Measurements from ENCODE around the gene TBC1D5. TPM values are rescaled to one million over a fixed set of nuclear protein-coding genes. Genes with fewer than 3 reads are reported as not detected.

Gene TBC1D5
- total and polyA plus RNA-seq, 12 donors: 6.7 to 35.6 (median 30.5) TPM

DNA sequence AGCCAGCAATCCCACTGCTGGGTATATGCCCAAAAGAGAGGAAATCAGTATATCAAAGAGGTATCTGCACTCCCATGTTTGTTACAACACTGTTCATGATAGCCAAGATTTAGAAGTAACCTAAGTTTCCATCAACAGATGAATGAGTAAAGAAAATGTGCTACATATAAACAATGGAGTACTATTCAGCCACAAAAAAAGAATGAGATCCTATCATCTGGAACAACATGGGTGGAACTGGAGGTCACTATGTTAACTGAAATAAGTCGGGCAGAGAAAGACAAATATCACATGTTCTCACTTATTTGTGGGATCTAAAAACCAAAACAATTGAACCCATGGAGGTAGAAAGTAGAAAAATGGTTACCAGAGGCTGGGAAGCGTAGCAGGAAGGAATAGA is 108.2 kb downstream of the TBC1D5 start:
- WGBS, 2 donors: 90 to 94% methylated on average over 2 of the region's 2 CpGs

DNA sequence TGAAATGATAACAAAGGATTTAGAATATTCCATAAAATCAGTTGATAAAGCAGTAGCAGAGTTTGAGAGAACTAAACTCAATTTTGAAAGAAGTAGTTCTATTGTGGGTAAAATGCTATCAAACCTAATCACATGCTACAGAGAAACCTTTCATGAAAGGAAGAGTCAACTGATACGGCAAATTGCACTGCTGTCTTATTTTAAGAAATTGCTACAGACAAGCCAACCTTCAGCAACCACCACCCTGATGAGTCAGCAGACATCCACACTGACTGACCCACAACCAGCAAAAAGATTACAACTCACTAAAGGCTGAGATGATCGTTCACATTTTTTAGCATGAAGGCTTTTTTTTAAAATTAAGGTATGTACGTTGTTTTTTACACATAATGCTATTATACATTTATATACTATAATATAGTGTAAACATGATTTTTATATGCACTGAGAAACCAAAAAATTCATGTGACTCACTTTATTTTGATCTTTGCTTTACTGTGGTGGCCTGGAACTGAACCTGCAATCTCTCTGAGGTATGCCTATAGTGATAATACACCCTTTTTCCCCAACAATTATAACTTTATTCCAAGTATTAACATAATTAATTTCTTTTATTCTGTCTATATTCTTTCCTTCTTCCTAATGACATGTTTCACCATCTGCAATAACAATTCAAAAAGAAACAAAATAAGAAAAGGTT is 109.9 kb downstream of the TBC1D5 start:
- no peak overlapping the region for H3K27ac ChIP-seq
- H3K9me3 ChIP-seq: no peaks in the 10 kb centered on the region
- no peaks in the 10 kb centered on the region for H3K36me3 ChIP-seq
- ATAC-seq (peak in 1 of 8 donors; percentile 70), DNase-seq (no peak)
- peaks cover 0 to 45% (median 12%) of the 10 kb centered on the region in 9 donors for H3K4me1 ChIP-seq
- WGBS, 2 donors: 47 to 56% methylated on average over 3 of the region's 3 CpGs
- TF ChIP-seq, protein P1, sequence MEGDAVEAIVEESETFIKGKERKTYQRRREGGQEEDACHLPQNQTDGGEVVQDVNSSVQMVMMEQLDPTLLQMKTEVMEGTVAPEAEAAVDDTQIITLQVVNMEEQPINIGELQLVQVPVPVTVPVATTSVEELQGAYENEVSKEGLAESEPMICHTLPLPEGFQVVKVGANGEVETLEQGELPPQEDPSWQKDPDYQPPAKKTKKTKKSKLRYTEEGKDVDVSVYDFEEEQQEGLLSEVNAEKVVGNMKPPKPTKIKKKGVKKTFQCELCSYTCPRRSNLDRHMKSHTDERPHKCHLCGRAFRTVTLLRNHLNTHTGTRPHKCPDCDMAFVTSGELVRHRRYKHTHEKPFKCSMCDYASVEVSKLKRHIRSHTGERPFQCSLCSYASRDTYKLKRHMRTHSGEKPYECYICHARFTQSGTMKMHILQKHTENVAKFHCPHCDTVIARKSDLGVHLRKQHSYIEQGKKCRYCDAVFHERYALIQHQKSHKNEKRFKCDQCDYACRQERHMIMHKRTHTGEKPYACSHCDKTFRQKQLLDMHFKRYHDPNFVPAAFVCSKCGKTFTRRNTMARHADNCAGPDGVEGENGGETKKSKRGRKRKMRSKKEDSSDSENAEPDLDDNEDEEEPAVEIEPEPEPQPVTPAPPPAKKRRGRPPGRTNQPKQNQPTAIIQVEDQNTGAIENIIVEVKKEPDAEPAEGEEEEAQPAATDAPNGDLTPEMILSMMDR (IDR thresholded peaks at IDR 0.05): no peak
- no peak overlapping the region for H3K4me3 ChIP-seq
- no peaks in the 10 kb centered on the region for H3K27me3 ChIP-seq
- intact Hi-C loops (cut with DNase I): no loop called here

More for the DNA sequence above, 108.2 kb downstream of the TBC1D5 start:
- H3K4me3 ChIP-seq: no peak overlapping the region
- H3K36me3 ChIP-seq: no peaks in the 10 kb centered on the region
- no peaks in the 10 kb centered on the region for H3K27me3 ChIP-seq
- no peak for ATAC-seq
- intact Hi-C loops (cut with DNase I): no loop called here
- H3K9me3 ChIP-seq: no peaks in the 10 kb centered on the region
- peaks cover 0 to 58% (median 12%) of the 10 kb centered on the region in 9 donors for H3K4me1 ChIP-seq
- DNase-seq: no peak
- TF ChIP-seq, protein P1 (IDR thresholded peaks at IDR 0.05): no peak
- no peak overlapping the region for H3K27ac ChIP-seq

DNA sequence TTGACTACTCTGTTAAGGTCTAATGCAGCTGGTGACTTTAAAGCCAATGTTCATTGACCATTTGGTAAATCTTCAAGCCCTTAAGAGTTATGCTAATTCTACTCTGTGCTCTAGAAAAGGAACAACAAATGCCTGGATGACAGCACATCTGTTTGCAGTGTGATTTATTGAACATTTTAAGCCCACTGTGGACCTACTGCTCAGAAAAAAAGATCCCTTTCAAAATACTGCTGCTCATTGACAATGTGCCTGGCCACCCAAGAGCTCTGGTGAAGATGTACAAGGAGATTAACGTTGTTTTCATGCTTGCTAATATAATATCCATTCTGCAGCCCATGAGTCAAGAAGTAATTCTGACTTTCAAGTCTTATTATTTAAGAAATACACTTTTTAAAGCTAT is 110.8 kb downstream of the TBC1D5 start:
- Histone ChIP-seq H3K27me3 (no peaks in the 10 kb centered on the region), H3K4me1 (peaks cover 0 to 54% (median 12%) of the 10 kb centered on the region in 9 donors), H3K9me3 (no peaks in the 10 kb centered on the region), H3K4me3 (no peak overlapping the region), H3K36me3 (no peaks in the 10 kb centered on the region), H3K27ac (no peak overlapping the region)
- DNase-seq: no peak
- TF ChIP-seq, protein P1 (IDR thresholded peaks at IDR 0.05): no peak
- 85 to 100% methylated on average over 1 of the region's 1 CpG for WGBS, 2 donors
- no peak for ATAC-seq
- intact Hi-C loops (cut with DNase I): no loop called here

DNA sequence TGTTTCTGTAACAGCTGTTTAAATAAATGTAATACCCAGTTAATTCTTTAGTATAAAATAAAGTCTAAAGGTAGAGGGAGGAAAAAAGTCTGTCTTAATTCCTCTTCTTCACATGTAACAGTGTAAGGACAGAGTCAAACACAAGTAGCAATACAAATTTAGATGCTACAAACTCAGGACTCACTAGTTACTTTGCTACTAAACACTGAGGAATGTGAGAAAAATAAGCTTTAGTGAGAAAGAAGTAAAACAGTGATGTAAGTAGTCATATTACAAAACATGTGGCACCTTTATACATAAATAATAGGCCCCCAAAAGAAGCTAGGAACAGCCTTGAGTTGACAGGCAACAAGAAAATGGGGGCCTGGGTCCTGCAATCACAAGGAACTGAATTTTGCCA is 113.0 kb downstream of the TBC1D5 start:
- Histone ChIP-seq H3K36me3 (no peaks in the 10 kb centered on the region), H3K4me3 (no peak overlapping the region), H3K9me3 (no peaks in the 10 kb centered on the region), H3K27ac (no peak overlapping the region), H3K27me3 (no peaks in the 10 kb centered on the region), H3K4me1 (peaks cover 0 to 50% (median 8%) of the 10 kb centered on the region in 9 donors)
- TF ChIP-seq, protein P1 (IDR thresholded peaks at IDR 0.05): no peak
- DNase-seq: no peak
- intact Hi-C loops (cut with DNase I): no loop called here
- ATAC-seq: no peak
